Lung (tissue), 12 donors: ENCODE results near the gene GRB7. TPM values are rescaled to one million over a fixed set of nuclear protein-coding genes. Genes with fewer than 3 reads are reported as not detected.

Experiments used
- ATAC-seq: fragments of 200-7000 bp; cut with Tn5 transposase; one replicate; pipeline ENCODE4 v1.9.1; 2020; ENCODE audit warnings: moderate number of reproducible peaks; ENCODE audit not compliant: insufficient read depth, low FRiP score
- DNase-seq, 3 donors: peaks; one replicate each; pipeline ENCODE4 v3.0.0-alpha.2; 2013 to 2017
- H3K27ac ChIP-seq, 2 donors: one replicate each; pipeline ENCODE4 v1.5.1; 2013; ENCODE audit warnings: mild to moderate bottlenecking in 2 of 2, moderate library complexity in 2 of 2, control low read depth in 1 of 2, inconsistent platforms in 1 of 2, low read depth in 1 of 2, low read length in 1 of 2
- H3K27me3 ChIP-seq, 3 donors: one replicate each; pipeline ENCODE4 v1.5.1; 2013; ENCODE audit warnings: low read length in 2 of 3; ENCODE audit not compliant: control insufficient read depth in 3 of 3, insufficient read depth in 3 of 3
- H3K36me3 ChIP-seq, 4 donors: one replicate each; pipeline ENCODE4 v1.5.1; 2013; ENCODE audit warnings: low read length in 4 of 4, mild to moderate bottlenecking in 1 of 4, moderate library complexity in 1 of 4; ENCODE audit not compliant: control insufficient read depth in 4 of 4, insufficient read depth in 4 of 4
- H3K4me1 ChIP-seq, 5 donors: one replicate each; pipeline ENCODE4 v1.5.1; 2013; ENCODE audit warnings: low read length in 5 of 5, mild to moderate bottlenecking in 2 of 5, moderate library complexity in 1 of 5; ENCODE audit not compliant: control insufficient read depth in 5 of 5, insufficient read depth in 5 of 5
- H3K4me3 ChIP-seq: one replicate; pipeline ENCODE4 v1.5.1; 2013; ENCODE audit warnings: mild to moderate bottlenecking, control low read depth, moderate library complexity
- H3K9ac ChIP-seq, 2 donors: one replicate each; pipeline ENCODE4 v1.5.1; 2013; ENCODE audit warnings: low read length in 2 of 2, control low read depth in 1 of 2; ENCODE audit not compliant: insufficient read depth in 1 of 2
- H3K9me3 ChIP-seq, 4 donors: one replicate each; pipeline ENCODE4 v1.5.1; 2013; ENCODE audit warnings: low read length in 3 of 4, mild to moderate bottlenecking in 1 of 4, moderate library complexity in 1 of 4; ENCODE audit not compliant: control insufficient read depth in 4 of 4, insufficient read depth in 3 of 4
- WGBS, 2 donors: extraction: QIAGEN DNeasy Blood & Tissue Kit; methylation state at CpG; one replicate each; pipeline ENCODE4 v1.1.7; 2013; 5-methylcytosine and 5-hydroxymethylcytosine counted together
- polyA plus RNA-seq, 2 donors: library from polyadenylated mRNA; stranded (reverse); fragments of 200-250 nt; gene quantifications; one replicate each; pipeline ENCODE4 v1.2.1, GENCODE V29; 2013
- total RNA-seq, 2 donors: library from RNA; depleted of rRNA in 1 of 2; stranded (reverse); fragments of >200 nt in 1 of 2; gene quantifications; one replicate each; pipeline ENCODE4 v1.2.1, GENCODE V29; 2014 to 2021
- TF ChIP-seq, protein P1 (sequence below): IDR thresholded peaks from 2 replicates; pipeline ENCODE4 v1.5.1; 2012; ENCODE audit warnings: mild to moderate bottlenecking; ENCODE audit errors: control extremely low read depth, extremely low read depth
- donor health status: control.
- donor health status: control.
- donor health status: Bipolar disorder and iron deficiency.
- donor health status: healthy.
- donor health status: DM: yes; HTN: yes; CAD: no.

GRB7 gene
- total and polyA plus RNA-seq, 4 donors = 6.6 to 25.5 (median 16.6) TPM

DNA sequence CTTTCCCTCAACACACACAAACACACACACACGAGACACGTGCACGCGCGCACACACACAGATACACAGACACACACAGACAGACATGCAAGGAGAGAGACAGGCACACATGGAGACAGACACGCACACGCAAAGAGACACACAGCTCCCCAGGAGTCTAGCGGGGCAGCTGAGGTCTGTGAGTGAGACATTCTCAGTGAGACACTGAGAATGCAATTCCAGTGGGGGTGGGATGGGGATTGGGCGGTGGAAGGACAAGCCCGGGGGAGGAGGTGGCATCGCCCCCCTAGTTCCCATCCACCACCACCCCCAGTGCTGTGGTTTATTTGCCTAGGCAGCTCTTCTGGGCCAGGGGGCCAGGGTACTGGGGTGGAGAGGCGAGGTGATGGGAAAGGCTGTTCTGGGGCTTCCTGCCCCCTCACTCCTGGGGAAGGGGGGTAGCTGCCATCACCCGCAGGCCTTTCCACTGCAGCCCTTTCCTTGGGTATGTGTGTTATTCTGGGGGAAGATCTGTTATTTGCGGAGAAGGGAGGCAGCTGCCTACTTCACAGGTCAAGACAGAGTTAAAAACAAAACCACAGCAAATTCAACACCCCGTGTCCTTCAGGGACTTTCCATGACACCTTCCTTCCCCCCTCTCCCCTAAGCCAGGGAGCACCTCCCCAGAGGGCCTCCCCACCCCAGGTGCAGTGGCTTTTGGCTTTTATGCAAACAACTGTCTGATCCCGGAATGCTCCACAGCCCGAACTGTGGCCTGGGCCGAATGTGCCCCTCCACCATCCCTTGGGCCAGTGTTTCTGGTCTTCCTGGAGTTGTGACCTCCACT is 18.0 kb downstream of the GRB7 start:
- peak overlapping the region in 1 of 2 donors; percentile 97 for H3K27ac ChIP-seq
- DNase-seq (no peak), ATAC-seq (no peak)
- H3K27me3 ChIP-seq = no peaks in the 10 kb centered on the region
- TF ChIP-seq, protein P1, sequence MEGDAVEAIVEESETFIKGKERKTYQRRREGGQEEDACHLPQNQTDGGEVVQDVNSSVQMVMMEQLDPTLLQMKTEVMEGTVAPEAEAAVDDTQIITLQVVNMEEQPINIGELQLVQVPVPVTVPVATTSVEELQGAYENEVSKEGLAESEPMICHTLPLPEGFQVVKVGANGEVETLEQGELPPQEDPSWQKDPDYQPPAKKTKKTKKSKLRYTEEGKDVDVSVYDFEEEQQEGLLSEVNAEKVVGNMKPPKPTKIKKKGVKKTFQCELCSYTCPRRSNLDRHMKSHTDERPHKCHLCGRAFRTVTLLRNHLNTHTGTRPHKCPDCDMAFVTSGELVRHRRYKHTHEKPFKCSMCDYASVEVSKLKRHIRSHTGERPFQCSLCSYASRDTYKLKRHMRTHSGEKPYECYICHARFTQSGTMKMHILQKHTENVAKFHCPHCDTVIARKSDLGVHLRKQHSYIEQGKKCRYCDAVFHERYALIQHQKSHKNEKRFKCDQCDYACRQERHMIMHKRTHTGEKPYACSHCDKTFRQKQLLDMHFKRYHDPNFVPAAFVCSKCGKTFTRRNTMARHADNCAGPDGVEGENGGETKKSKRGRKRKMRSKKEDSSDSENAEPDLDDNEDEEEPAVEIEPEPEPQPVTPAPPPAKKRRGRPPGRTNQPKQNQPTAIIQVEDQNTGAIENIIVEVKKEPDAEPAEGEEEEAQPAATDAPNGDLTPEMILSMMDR = no peak
- H3K4me3 ChIP-seq = no peak overlapping the region
- no peak overlapping the region for H3K9ac ChIP-seq
- H3K4me1 ChIP-seq = peaks cover 0 to 19% (median 0%) of the 10 kb centered on the region in 5 donors
- no peaks in the 10 kb centered on the region for H3K9me3 ChIP-seq
- 55 to 60% methylated on average over 18 of the region's 18 CpGs for WGBS, 2 donors
- no peaks in the 10 kb centered on the region for H3K36me3 ChIP-seq

DNA sequence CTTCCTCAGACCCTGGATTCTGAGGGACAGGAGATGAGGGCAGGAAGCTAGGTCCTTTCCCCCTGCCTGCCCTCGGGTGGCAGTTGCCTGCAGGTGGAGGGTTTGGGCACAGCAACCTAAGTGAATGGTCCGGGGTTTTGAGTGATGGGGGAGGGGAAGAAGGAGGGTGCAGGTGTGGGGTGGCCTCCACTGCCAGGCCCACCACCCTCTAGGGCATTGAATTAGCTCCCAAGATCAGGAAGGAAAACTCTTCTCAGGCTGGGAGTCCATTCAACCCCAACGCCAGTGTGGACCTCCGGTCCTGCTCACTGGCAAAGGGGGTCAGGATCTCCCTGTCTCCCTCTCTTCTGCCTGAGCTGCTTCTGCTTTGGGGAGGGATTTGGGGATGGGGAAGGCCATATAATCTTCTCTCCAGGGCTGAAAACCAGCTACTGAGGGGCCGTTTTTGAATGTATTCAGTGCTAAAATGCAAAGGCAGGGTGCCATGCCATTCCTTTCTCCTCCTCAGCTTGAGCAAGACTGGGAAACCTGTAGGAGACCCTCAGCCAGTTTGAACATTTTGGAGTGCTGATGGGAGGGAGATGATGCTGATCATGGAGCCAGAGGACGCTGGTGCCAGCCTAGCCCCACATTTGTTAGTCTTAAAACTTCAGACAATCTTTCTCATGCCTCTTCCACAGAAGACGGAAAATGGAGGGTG is 18.8 kb downstream of the GRB7 start:
- Histone ChIP-seq H3K4me3 (no peak overlapping the region), H3K9me3 (no peaks in the 10 kb centered on the region), H3K9ac (no peak overlapping the region), H3K36me3 (no peaks in the 10 kb centered on the region), H3K4me1 (peaks cover 0 to 17% (median 0%) of the 10 kb centered on the region in 5 donors), H3K27ac (no peak overlapping the region), H3K27me3 (no peaks in the 10 kb centered on the region)
- WGBS, 2 donors = 65 to 68% methylated on average over 7 of the region's 7 CpGs
- TF ChIP-seq, protein P1 = no peak
- no peak for ATAC-seq
- no peak for DNase-seq

DNA sequence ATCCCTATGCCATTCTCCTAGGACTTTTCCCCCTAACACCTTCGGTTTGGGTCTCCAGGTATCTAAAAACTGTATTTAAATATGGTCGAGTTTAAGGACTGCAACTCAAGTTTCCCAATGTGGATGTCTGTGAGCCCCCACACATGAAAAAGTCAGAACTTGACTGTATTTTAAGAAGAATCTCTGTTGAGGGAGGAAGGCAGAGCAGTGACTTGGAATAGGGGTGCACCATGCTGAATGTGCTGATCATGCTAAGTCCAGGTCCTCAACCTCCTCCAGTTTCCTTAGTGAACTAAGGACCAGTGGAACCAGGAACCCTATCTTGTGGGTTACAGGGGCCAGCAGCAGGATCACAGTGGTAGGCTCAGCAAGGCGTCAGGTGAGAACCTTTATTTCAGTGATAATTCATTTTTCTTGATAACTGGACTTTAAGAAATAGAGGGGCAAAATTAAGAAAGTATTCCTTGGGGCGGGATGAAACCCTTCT is 19.5 kb downstream of the GRB7 start:
- Histone ChIP-seq H3K27ac (no peak overlapping the region), H3K9me3 (no peaks in the 10 kb centered on the region), H3K9ac (no peak overlapping the region), H3K4me3 (no peak overlapping the region), H3K36me3 (no peaks in the 10 kb centered on the region), H3K4me1 (peaks cover 0 to 17% (median 0%) of the 10 kb centered on the region in 5 donors), H3K27me3 (no peaks in the 10 kb centered on the region)
- TF ChIP-seq, protein P1 = no peak
- WGBS, 2 donors = 89 to 93% methylated on average over 4 of the region's 4 CpGs
- no peak for DNase-seq
- ATAC-seq = no peak
